Activated gamma-delta T cell treated with Interleukin-2 at 50 U/mL for 16 hours (primary cell): Measurements from ENCODE around the gene EMILIN2.

ENCODE experiments used
- DNase-seq: peaks from one replicate; pipeline ENCODE4 v3.0.0-alpha.2; 2020

EMILIN2 gene

GRCh38 chr18:2879889-2880288 is 33.1 kb downstream of the EMILIN2 start:
- no peak for DNase-seq

GRCh38 chr18:2880473-2880872 is 33.7 kb downstream of the EMILIN2 start:
- no peak for DNase-seq

- DNase-seq, result no peak
Measured at GRCh38 chr18:2881088-2881839, 34.5 kb downstream of the EMILIN2 start.

- no peak for DNase-seq
Measured at GRCh38 chr18:2881840-2882195, 35.0 kb downstream of the EMILIN2 start.

- no peak for DNase-seq
Measured at GRCh38 chr18:2882201-2882600, 35.4 kb downstream of the EMILIN2 start.

GRCh38 chr18:2883076-2883735 is 36.4 kb downstream of the EMILIN2 start:
- peak; percentile 48 for DNase-seq

GRCh38 chr18:2884706-2885285 is 38.0 kb downstream of the EMILIN2 start:
- DNase-seq, result no peak

GRCh38 chr18:2887470-2887869 is 40.7 kb downstream of the EMILIN2 start:
- DNase-seq, result no peak

- no peak for DNase-seq
Measured at GRCh38 chr18:2889761-2890192, 43.0 kb downstream of the EMILIN2 start.

- no peak for DNase-seq
Measured at GRCh38 chr18:2890606-2891005, 43.8 kb downstream of the EMILIN2 start.

- no peak for DNase-seq
Measured at GRCh38 chr18:2891526-2892431, 45.0 kb downstream of the EMILIN2 start.

- DNase-seq, result no peak
Measured at GRCh38 chr18:2893056-2893455, 46.2 kb downstream of the EMILIN2 start.

- DNase-seq, result no peak
Measured at GRCh38 chr18:2893676-2894075, 46.9 kb downstream of the EMILIN2 start.

- no peak for DNase-seq
Measured at GRCh38 chr18:2894131-2894840, 47.5 kb downstream of the EMILIN2 start.

GRCh38 chr18:2894841-2895370 is 48.1 kb downstream of the EMILIN2 start:
- DNase-seq, result no peak

- DNase-seq, result no peak
Measured at GRCh38 chr18:2895391-2895790, 48.6 kb downstream of the EMILIN2 start.

GRCh38 chr18:2896990-2897389 is 50.2 kb downstream of the EMILIN2 start:
- no peak for DNase-seq

GRCh38 chr18:2897448-2898185 is 50.8 kb downstream of the EMILIN2 start:
- no peak for DNase-seq

- no peak for DNase-seq
Measured at GRCh38 chr18:2898186-2898640, 51.4 kb downstream of the EMILIN2 start.

GRCh38 chr18:2900684-2901422 is 54.0 kb downstream of the EMILIN2 start:
- DNase-seq, result no peak
